ENCODE results near the gene TMEM141. TPM values are rescaled to one million over a fixed set of nuclear protein-coding genes. Genes with fewer than 3 reads are reported as not detected.

The TMEM141 gene
- total and polyA plus RNA-seq, 10 of the 15 experiments (the other 5 are each of a cell fraction or from before 2014, with no cell fraction given), result 7.8 to 48.6 (median 34.4) TPM

- Histone ChIP-seq H3K9ac (ENCODE audit: control insufficient read depth, insufficient read depth, low read length) (no peak overlapping the region), H3K79me2 (ENCODE audit: control insufficient read depth, insufficient read depth, low read length) (peaks cover 14% of the 10 kb centered on the region), H3K4me2 (ENCODE audit: control insufficient read depth, insufficient read depth) (no peak overlapping the region), H2AFZ (ENCODE audit: control insufficient read depth, low read depth, low read length) (no peak overlapping the region), H3K4me1 (ENCODE audit: control insufficient read depth, insufficient read depth, low read length) (peaks cover 16% of the 10 kb centered on the region), H3K9me3 (replicated peaks; ENCODE audit: control insufficient read depth, insufficient read depth, low read length) (no peaks in the 10 kb centered on the region), H3K36me3 (ENCODE audit: control insufficient read depth in 2 of 2, insufficient read depth in 2 of 2, low read length in 1 of 2) (no peaks in the 10 kb centered on the region), H3K27me3 (replicated peaks in 1 of 2; ENCODE audit: control insufficient read depth in 2 of 2, insufficient read depth in 2 of 2, low read length in 1 of 2) (no peaks in the 10 kb centered on the region), H3K4me3 (no peak overlapping the region), H3K27ac (ENCODE audit: control insufficient read depth, insufficient read depth) (no peak overlapping the region), H4K20me1 (ENCODE audit: control insufficient read depth, insufficient read depth) (no peaks in the 10 kb centered on the region)
- intact Hi-C loops (cut with micrococcal nuclease; ENCODE audit: unreplicated experiment), result loop anchor here (10.0 kb wide), 1 partner anchor 81 kb away; the partner anchor contains the start of gene TRAF2
- CTCF ChIA-PET, result interaction anchor here (3.2 kb wide), 1 partner anchor 11 kb away, joined by 13 read pairs; no protein-coding TSS in a partner anchor
- BruUV-seq (replicated peaks), result no TSS peak
- ATAC-seq (no peak), DNase-seq (ENCODE audit: low read depth, low spot score) (no peak), FAIRE-seq (no peak)
- RAD21 ChIA-PET (ENCODE audit: unreplicated experiment), result no interaction called here
- POLR2A ChIA-PET, result interaction anchor here (1.1 kb wide), 1 partner anchor 12 kb away, joined by 4 read pairs; no protein-coding TSS in a partner anchor
- TF ChIP-seq BHLHE40 (IDR thresholded peaks at IDR 0.05; ENCODE audit: borderline replicate concordance in 1 of 2, low read depth in 2 of 2, low read length in 1 of 2), result no peak
- WGBS (ENCODE audit: insufficient coverage, insufficient replicate concordance, low lambda C conversion rate, missing lambda C conversion rate), result 93% methylated on average over 22 of the region's 22 CpGs
- in situ Hi-C loops (cut with MboI), result no loop called here
- SMC1A ChIA-PET (ENCODE audit: uncharacterized antibody, unreplicated experiment), result no interaction called here
Observed at GRCh38 chr9:136803551-136804508, 12.7 kb downstream of the TMEM141 start.

GRCh38 chr9:136804509-136805206 lies 13.5 kb downstream of the TMEM141 start:
- 94% methylated on average over 20 of the region's 20 CpGs for WGBS (ENCODE audit: insufficient coverage, insufficient replicate concordance, low lambda C conversion rate, missing lambda C conversion rate)
- DNase-seq (ENCODE audit: low read depth, low spot score) (no peak), FAIRE-seq (no peak), ATAC-seq (no peak)
- Histone ChIP-seq H3K27me3 (replicated peaks in 1 of 2; ENCODE audit: control insufficient read depth in 2 of 2, insufficient read depth in 2 of 2, low read length in 1 of 2) (no peaks in the 10 kb centered on the region), H3K9ac (ENCODE audit: control insufficient read depth, insufficient read depth, low read length) (no peak overlapping the region), H2AFZ (ENCODE audit: control insufficient read depth, low read depth, low read length) (no peak overlapping the region), H4K20me1 (ENCODE audit: control insufficient read depth, insufficient read depth) (no peaks in the 10 kb centered on the region), H3K79me2 (ENCODE audit: control insufficient read depth, insufficient read depth, low read length) (peaks cover 21% of the 10 kb centered on the region), H3K36me3 (ENCODE audit: control insufficient read depth in 2 of 2, insufficient read depth in 2 of 2, low read length in 1 of 2) (no peaks in the 10 kb centered on the region; a peak in 1 of 4 replicates), H3K4me2 (ENCODE audit: control insufficient read depth, insufficient read depth) (no peak overlapping the region), H3K4me1 (ENCODE audit: control insufficient read depth, insufficient read depth, low read length) (peaks cover 14% of the 10 kb centered on the region), H3K4me3 (no peak overlapping the region), H3K27ac (ENCODE audit: control insufficient read depth, insufficient read depth) (no peak overlapping the region), H3K9me3 (replicated peaks; ENCODE audit: control insufficient read depth, insufficient read depth, low read length) (no peaks in the 10 kb centered on the region)
- SMC1A ChIA-PET (ENCODE audit: uncharacterized antibody, unreplicated experiment), result no interaction called here
- POLR2A ChIA-PET, result interaction anchor here (1.1 kb wide), 1 partner anchor 13 kb away, joined by 4 read pairs; no protein-coding TSS in a partner anchor
- BruUV-seq (replicated peaks), result no TSS peak
- RAD21 ChIA-PET (ENCODE audit: unreplicated experiment), result no interaction called here
- CTCF ChIA-PET, result interaction anchor here (3.2 to 4.4 kb wide), 2 partner anchors 12 to 230 kb away, joined by 13 to 15 read pairs; no protein-coding TSS in a partner anchor
- in situ Hi-C loops (cut with MboI) (no loop called here), intact Hi-C loops (cut with micrococcal nuclease; ENCODE audit: unreplicated experiment) (loop anchor here (10.0 kb wide), 1 partner anchor 80 kb away; the partner anchor contains the start of gene TRAF2)
- no peak for TF ChIP-seq SP1 (IDR thresholded peaks at IDR 0.05; ENCODE audit: low read depth, low read length)
- no peak for TF ChIP-seq ZBTB40 (IDR thresholded peaks at IDR 0.05; ENCODE audit: borderline replicate concordance)
- no peak for TF ChIP-seq CHD2 (IDR thresholded peaks at IDR 0.05; ENCODE audit: borderline replicate concordance, low read depth, low read length)
